Pancreas (tissue), 10 donors: ENCODE data around the gene HLCS. TPM values are rescaled to one million over a fixed set of nuclear protein-coding genes. Genes with fewer than 3 reads are reported as not detected.

Experiments
- ATAC-seq, 4 donors: fragments of 200-7000 bp; cut with Tn5 transposase; one replicate each; pipeline versions ENCODE4 v1.8.0 to v1.9.1; 2020; ENCODE audit warnings: mild to moderate bottlenecking in 4 of 4, moderate library complexity in 4 of 4
- DNase-seq, 6 donors: peaks; one replicate each; pipeline ENCODE4 v3.0.0-alpha.2; 2020
- FAIRE-seq: peaks from 2 replicates; lab custom pipeline; 2012; peaks lifted over from hg19 to GRCh38; lab: Jason Lieb, UNC
- H3K27ac ChIP-seq, 4 donors: fragments of 200-600 bp; sonication (generic); 1 replicate in 3 of 4; 2 replicates in 1 of 4; pipeline versions ENCODE4 v1.5.0 to v1.8.0; 2020
- H3K27me3 ChIP-seq, 4 donors: fragments of 200-600 bp; one replicate each; pipeline ENCODE4 v1.8.0; 2021
- H3K36me3 ChIP-seq, 3 donors: fragments of 200-600 bp; sonication (generic) in 1 of 3; one replicate each; pipeline versions ENCODE4 v1.5.0 to v1.8.0; 2020 to 2021
- H3K4me1 ChIP-seq, 3 donors: fragments of 200-600 bp; one replicate each; pipeline ENCODE4 v1.8.0; 2021
- H3K4me3 ChIP-seq, 4 donors: fragments of 200-600 bp; sonication (generic) in 2 of 4; one replicate each; pipeline versions ENCODE4 v1.5.0 to v1.8.0; 2020 to 2021
- H3K9me3 ChIP-seq, 4 donors: fragments of 200-600 bp; one replicate each; pipeline ENCODE4 v1.8.0; 2021
- WGBS, 2 donors: extraction: QIAGEN DNeasy Blood & Tissue Kit; methylation state at CpG; one replicate each; pipeline ENCODE4 v1.1.7; 2013; 5-methylcytosine and 5-hydroxymethylcytosine counted together
- intact Hi-C, 3 donors: fragments of 100-400 bp; cut with DNase I; formaldehyde crosslinking; loops; one replicate each; pipeline versions ENCODE4 v1.11.1 to v1.14.2; 2022
- polyA plus RNA-seq, 2 donors: library from polyadenylated mRNA; stranded (reverse); fragments of 200-250 nt; gene quantifications; one replicate each; pipeline ENCODE4 v1.2.3, GENCODE V29; 2013
- total RNA-seq, 6 donors: library from RNA; stranded (reverse); fragmentation: NEBNext Ultra II Directional in 4 of 6; extraction: Animal tissue kit (Norgen Biotek cat#: 25700) in 4 of 6; gene quantifications; one replicate each; pipeline versions ENCODE4 v1.2.1 to v1.2.4, GENCODE V29; 2021 to 2023
- TF ChIP-seq, protein P1 (sequence below), 4 donors: fragments of 200-600 bp; sonication (generic) in 3 of 4; IDR thresholded peaks; one replicate each; pipeline versions ENCODE4 v1.5.0 to v1.8.0; 2021; ENCODE audit warnings: antibody characterized with exemption in 4 of 4
- donor health status: healthy with polysubstance abuse.
- donor health status: DM: no; HTN: no; CAD: no; lungs with moderate emphysema.
- donor health status: DM: no; HTN: no; CAD: no.
- donor health status: control.
- donor health status: control.
- donor health status: Bipolar disorder and iron deficiency.
- donor health status: DM: yes; HTN: yes; CAD: no.
- donor health status: DM: no; HTN: no; CAD: no.
- donor health status: DM: no; HTN: no; CAD: no.
- donor health status: DM: yes; HTN: yes; CAD: no.

Gene HLCS
- total and polyA plus RNA-seq, 8 donors: 5.5 to 14.0 (median 11.9) TPM

DNA sequence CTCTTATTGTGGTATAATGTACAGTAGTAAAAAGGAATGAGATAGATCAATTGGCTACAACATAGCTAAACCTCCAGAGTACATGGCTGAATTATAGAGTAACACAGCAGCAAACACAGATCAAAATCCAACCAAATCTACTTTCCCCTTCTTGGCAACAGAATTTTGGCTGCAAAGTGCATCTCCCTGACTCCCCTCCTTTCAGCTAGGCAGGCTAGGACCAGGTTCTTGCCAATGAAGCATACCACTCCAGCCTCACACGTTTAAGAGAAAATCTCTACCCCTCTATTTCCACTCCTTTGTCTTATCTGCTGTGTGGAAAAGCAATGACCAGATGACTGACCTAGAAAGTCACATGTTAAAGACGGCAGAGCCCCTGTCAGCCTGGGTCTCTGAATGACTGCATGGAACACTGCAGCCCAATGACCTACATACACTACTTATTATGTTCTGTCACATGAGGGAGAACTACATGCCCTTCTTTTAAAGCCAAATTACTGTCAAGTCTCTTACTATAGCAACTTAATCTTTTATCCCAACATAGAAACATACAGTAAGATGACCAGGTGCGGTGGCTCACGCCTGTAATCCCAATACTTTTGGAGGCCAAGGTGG lies 99.1 kb downstream of the HLCS start:
- ATAC-seq: no peak
- 65 to 83% methylated on average over 4 of the region's 4 CpGs for WGBS, 2 donors
- no peak for FAIRE-seq

DNA sequence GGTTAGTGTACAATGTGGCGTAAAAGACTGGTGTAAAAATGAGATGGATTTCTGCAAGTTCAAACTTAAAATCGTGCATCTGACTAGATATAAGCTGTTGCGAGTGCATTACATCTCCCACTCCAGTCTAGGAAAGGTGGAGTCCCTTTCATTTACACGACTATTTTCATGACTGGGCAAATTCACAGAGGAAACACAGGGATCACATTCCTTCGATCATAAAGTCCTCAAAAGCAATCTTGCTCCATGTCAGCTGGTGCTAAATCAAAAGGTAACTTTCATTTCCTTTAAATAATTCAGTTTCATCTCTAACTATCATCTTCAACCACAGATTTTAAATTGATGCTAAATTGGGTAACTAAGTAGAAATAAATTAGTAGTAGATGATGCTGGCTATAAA lies 100.0 kb downstream of the HLCS start:
- Histone ChIP-seq H3K9me3 (no peaks in the 10 kb centered on the region), H3K27ac (no peak overlapping the region), H3K4me1 (peaks cover 0 to 2% (median under 1%) of the 10 kb centered on the region in 3 donors), H3K27me3 (no peaks in the 10 kb centered on the region), H3K36me3 (no peaks in the 10 kb centered on the region), H3K4me3 (no peak overlapping the region)
- intact Hi-C loops: no loop called here
- 83 to 88% methylated on average over 5 of the region's 5 CpGs for WGBS, 2 donors
- TF ChIP-seq, protein P1, sequence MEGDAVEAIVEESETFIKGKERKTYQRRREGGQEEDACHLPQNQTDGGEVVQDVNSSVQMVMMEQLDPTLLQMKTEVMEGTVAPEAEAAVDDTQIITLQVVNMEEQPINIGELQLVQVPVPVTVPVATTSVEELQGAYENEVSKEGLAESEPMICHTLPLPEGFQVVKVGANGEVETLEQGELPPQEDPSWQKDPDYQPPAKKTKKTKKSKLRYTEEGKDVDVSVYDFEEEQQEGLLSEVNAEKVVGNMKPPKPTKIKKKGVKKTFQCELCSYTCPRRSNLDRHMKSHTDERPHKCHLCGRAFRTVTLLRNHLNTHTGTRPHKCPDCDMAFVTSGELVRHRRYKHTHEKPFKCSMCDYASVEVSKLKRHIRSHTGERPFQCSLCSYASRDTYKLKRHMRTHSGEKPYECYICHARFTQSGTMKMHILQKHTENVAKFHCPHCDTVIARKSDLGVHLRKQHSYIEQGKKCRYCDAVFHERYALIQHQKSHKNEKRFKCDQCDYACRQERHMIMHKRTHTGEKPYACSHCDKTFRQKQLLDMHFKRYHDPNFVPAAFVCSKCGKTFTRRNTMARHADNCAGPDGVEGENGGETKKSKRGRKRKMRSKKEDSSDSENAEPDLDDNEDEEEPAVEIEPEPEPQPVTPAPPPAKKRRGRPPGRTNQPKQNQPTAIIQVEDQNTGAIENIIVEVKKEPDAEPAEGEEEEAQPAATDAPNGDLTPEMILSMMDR (IDR thresholded peaks at IDR 0.05): no peak
- no peak for ATAC-seq
- no peak for DNase-seq
- FAIRE-seq: no peak

More for the DNA sequence above, 99.1 kb downstream of the HLCS start:
- H3K9me3 ChIP-seq: no peaks in the 10 kb centered on the region
- H3K27ac ChIP-seq: no peak overlapping the region
- intact Hi-C loops: no loop called here
- no peak overlapping the region for H3K4me3 ChIP-seq
- TF ChIP-seq, protein P1 (IDR thresholded peaks at IDR 0.05): no peak
- DNase-seq: no peak
- no peaks in the 10 kb centered on the region for H3K36me3 ChIP-seq
- H3K4me1 ChIP-seq: no peaks in the 10 kb centered on the region
- H3K27me3 ChIP-seq: no peaks in the 10 kb centered on the region

DNA sequence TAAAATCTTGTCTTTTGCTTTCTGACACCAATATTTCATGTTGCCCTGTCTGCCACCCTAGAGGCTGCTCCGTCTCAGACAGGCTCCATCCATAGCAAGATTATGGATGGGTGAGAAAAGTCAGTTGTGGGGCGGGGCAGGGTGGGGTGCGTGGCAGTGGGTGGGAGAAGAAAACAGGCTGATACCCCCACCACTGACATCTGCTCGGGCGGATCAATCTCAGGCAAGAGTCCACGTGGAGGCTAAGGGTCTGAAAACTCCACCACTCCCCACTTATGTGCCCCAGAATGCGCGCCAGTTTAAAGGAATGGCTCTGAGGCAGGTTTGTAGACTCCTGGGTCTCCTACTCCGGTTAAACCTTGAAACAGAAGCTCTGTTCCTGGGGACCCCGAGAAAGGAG lies 101.5 kb downstream of the HLCS start:
- TF ChIP-seq, protein P1 (IDR thresholded peaks at IDR 0.05): no peak
- H3K27ac ChIP-seq: no peak overlapping the region
- H3K36me3 ChIP-seq: no peaks in the 10 kb centered on the region
- FAIRE-seq: no peak
- no peak for DNase-seq
- intact Hi-C loops: no loop called here
- H3K4me1 ChIP-seq: peaks cover 3 to 13% (median 13%) of the 10 kb centered on the region in 3 donors
- no peaks in the 10 kb centered on the region for H3K27me3 ChIP-seq
- no peak for ATAC-seq
- WGBS, 2 donors: 91 to 92% methylated on average over 10 of the region's 10 CpGs
- no peaks in the 10 kb centered on the region for H3K9me3 ChIP-seq
- no peak overlapping the region for H3K4me3 ChIP-seq

DNA sequence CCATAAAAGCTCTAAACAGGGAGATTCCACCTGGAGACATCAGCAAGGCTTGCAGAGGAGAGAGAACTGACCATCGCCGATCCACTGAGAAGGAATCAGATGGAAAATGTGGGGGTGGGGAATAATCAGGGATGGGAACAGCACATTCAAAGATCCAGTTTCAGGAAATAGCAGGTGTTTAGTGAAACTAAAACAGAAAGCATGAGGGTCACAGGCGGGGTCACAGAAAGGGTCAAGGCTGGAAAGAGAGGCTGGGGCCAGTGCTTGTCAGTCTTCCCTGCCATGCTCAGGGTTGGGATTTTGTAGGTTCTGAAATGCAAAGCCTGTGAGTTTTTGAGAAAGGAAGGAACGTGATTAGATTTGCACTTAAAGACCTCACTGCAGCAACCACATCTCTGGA lies 103.2 kb downstream of the HLCS start:
- Histone ChIP-seq H3K27me3 (no peaks in the 10 kb centered on the region), H3K36me3 (no peaks in the 10 kb centered on the region), H3K4me3 (no peak overlapping the region), H3K4me1 (peaks cover 3 to 21% (median 18%) of the 10 kb centered on the region in 3 donors), H3K27ac (no peak overlapping the region), H3K9me3 (no peaks in the 10 kb centered on the region)
- intact Hi-C loops: no loop called here
- 91 to 92% methylated on average over 4 of the region's 4 CpGs for WGBS, 2 donors
- ATAC-seq (no peak), DNase-seq (no peak), FAIRE-seq (no peak)
- TF ChIP-seq, protein P1 (IDR thresholded peaks at IDR 0.05): no peak

DNA sequence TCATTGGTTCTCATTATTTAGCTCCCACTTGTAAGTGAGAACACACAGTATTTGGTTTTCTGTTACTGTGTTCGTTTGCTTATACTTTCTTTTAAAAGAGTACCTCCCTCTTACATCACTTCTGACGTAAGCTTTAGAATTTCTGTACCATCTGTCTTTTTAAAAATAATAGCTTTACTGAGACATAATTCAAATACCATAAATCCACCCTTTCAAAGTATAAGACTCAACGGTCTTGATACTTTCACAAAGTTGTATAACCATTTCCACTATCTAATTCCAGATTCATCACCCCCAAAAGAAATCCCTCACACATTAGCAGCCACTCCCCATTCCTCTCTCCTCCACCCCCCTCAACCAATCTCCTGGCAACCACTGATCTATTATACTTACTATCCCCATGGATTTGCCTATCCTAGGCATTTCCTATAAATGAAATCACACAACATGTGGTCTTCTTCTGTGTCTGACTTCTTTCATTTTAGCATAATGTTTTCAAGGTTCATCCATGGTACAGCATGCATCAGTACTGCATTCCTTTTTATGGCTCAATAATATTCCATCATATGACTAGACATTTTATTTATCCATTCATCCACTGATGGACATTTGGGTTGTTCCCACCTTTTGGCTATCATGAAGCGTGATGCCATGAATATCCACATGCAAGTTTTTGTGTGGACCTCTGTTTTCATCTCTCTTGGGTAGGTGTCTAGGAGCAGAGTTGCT lies 104.7 kb downstream of the HLCS start:
- DNase-seq (no peak), FAIRE-seq (no peak), ATAC-seq (no peak)
- TF ChIP-seq, protein P1 (IDR thresholded peaks at IDR 0.05): no peak
- H3K27me3 ChIP-seq: no peaks in the 10 kb centered on the region
- no peaks in the 10 kb centered on the region for H3K36me3 ChIP-seq
- no peaks in the 10 kb centered on the region for H3K9me3 ChIP-seq
- peak overlapping the region in 1 of 4 donors; percentile 51 for H3K27ac ChIP-seq
- H3K4me3 ChIP-seq: no peak overlapping the region
- H3K4me1 ChIP-seq: peaks cover 3 to 21% (median 18%) of the 10 kb centered on the region in 3 donors
- 80 to 82% methylated on average over 4 of the region's 4 CpGs for WGBS, 2 donors
- intact Hi-C loops: no loop called here
